ENCODE results near the gene PLXDC1. TPM values are rescaled to one million over a fixed set of nuclear protein-coding genes. Genes with fewer than 3 reads are reported as not detected.

PLXDC1 gene
- total RNA-seq, 1 donor from 2014 or later: 0.28 TPM

GRCh38 chr17:39194089-39194984 is 42.9 kb upstream of the PLXDC1 start:
- peak overlapping the region; percentile 67 for H3K4me3 Mint-ChIP-seq
- H3K27ac Mint-ChIP-seq (ENCODE audit: unreplicated experiment): peak overlapping the region; percentile 90
- peaks cover 5% of the 10 kb centered on the region for H3K36me3 Mint-ChIP-seq (ENCODE audit: low read depth)
- TF ChIP-seq, protein P1, sequence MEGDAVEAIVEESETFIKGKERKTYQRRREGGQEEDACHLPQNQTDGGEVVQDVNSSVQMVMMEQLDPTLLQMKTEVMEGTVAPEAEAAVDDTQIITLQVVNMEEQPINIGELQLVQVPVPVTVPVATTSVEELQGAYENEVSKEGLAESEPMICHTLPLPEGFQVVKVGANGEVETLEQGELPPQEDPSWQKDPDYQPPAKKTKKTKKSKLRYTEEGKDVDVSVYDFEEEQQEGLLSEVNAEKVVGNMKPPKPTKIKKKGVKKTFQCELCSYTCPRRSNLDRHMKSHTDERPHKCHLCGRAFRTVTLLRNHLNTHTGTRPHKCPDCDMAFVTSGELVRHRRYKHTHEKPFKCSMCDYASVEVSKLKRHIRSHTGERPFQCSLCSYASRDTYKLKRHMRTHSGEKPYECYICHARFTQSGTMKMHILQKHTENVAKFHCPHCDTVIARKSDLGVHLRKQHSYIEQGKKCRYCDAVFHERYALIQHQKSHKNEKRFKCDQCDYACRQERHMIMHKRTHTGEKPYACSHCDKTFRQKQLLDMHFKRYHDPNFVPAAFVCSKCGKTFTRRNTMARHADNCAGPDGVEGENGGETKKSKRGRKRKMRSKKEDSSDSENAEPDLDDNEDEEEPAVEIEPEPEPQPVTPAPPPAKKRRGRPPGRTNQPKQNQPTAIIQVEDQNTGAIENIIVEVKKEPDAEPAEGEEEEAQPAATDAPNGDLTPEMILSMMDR (conservative IDR thresholded peaks at IDR 0.05): peak; percentile 38
- H3K9me3 Mint-ChIP-seq: no peaks in the 10 kb centered on the region
- no peaks in the 10 kb centered on the region for H3K27me3 Mint-ChIP-seq (ENCODE audit: low read depth)
- DNase-seq (ENCODE audit: low read depth, low spot score): peak; percentile 54
- H3K4me1 Mint-ChIP-seq: peaks cover 30% of the 10 kb centered on the region

- peaks cover 5% of the 10 kb centered on the region for H3K36me3 Mint-ChIP-seq (ENCODE audit: low read depth)
- H3K9me3 Mint-ChIP-seq: no peaks in the 10 kb centered on the region
- no peaks in the 10 kb centered on the region for H3K27me3 Mint-ChIP-seq (ENCODE audit: low read depth)
- peak overlapping the region; percentile 54 for H3K4me3 Mint-ChIP-seq
- DNase-seq (ENCODE audit: low read depth, low spot score): no peak
- no peak overlapping the region for H3K27ac Mint-ChIP-seq (ENCODE audit: unreplicated experiment)
- TF ChIP-seq, protein P1 (conservative IDR thresholded peaks at IDR 0.05): no peak
- H3K4me1 Mint-ChIP-seq: peaks cover 22% of the 10 kb centered on the region
Observed at GRCh38 chr17:39193346-39193745, 41.9 kb upstream of the PLXDC1 start.

- TF ChIP-seq, protein P1 (conservative IDR thresholded peaks at IDR 0.05): no peak
- no peak for DNase-seq (ENCODE audit: low read depth, low spot score)
- Mint-ChIP-seq H3K4me3 (no peak overlapping the region), H3K27me3 (ENCODE audit: low read depth) (no peaks in the 10 kb centered on the region), H3K9me3 (no peaks in the 10 kb centered on the region), H3K4me1 (peaks cover 18% of the 10 kb centered on the region), H3K27ac (ENCODE audit: unreplicated experiment) (peak overlapping the region; percentile 76), H3K36me3 (ENCODE audit: low read depth) (peaks cover 5% of the 10 kb centered on the region)
Observed at GRCh38 chr17:39192901-39193300, 41.5 kb upstream of the PLXDC1 start.

GRCh38 chr17:39191750-39192510 is 40.5 kb upstream of the PLXDC1 start:
- Mint-ChIP-seq H3K36me3 (ENCODE audit: low read depth) (peaks cover 5% of the 10 kb centered on the region), H3K27me3 (ENCODE audit: low read depth) (no peaks in the 10 kb centered on the region), H3K4me1 (peaks cover 17% of the 10 kb centered on the region), H3K9me3 (no peaks in the 10 kb centered on the region), H3K4me3 (peak overlapping the region; percentile 72), H3K27ac (ENCODE audit: unreplicated experiment) (peak overlapping the region; percentile 86)
- no peak for DNase-seq (ENCODE audit: low read depth, low spot score)
- TF ChIP-seq, protein P1 (conservative IDR thresholded peaks at IDR 0.05): no peak

DNA sequence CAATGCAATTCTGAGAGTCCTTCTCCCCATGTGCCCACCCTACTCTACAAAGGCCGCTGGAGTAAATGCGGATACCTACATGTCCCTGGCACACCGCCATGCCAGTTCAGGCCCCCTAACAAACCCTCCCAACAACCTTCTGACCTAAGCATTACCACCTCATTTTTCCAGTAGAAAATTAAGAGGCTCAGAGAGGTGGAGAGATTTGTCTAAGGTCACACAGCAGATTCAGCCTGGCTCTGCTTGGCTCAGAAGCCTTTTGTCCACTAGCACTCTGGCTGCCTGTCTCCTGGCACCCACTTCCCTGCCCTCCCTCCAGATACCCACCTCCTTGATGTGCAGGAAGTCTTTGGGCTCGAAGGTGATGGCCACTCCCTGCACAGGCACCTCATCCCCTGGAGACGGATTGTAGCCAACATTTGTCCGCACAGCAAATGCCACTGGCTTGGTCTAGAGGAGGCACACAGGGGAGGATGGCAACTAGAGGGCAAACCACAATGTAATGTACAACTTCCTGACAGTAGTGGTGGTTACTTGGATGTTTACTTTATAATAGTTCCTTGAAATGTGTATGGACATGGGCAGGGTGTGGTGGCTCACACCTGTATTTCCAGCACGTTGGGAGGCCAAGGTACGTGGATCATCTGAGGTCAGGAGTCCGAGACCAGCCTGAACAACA is 35.9 kb upstream of the PLXDC1 start:
- Mint-ChIP-seq H3K27ac (ENCODE audit: unreplicated experiment) (no peak overlapping the region), H3K9me3 (no peaks in the 10 kb centered on the region)
- DNase-seq (ENCODE audit: low read depth, low spot score): no peak

More for the DNA sequence above, 35.9 kb upstream of the PLXDC1 start:
- no peaks in the 10 kb centered on the region for H3K27me3 Mint-ChIP-seq (ENCODE audit: low read depth)
- peaks cover 1% of the 10 kb centered on the region for H3K4me1 Mint-ChIP-seq
- TF ChIP-seq, protein P1 (conservative IDR thresholded peaks at IDR 0.05): no peak
- H3K36me3 Mint-ChIP-seq (ENCODE audit: low read depth): peaks cover 8% of the 10 kb centered on the region
- no peak overlapping the region for H3K4me3 Mint-ChIP-seq
